Measurements from ENCODE around the gene ACSL6.

The ACSL6 gene

DNA sequence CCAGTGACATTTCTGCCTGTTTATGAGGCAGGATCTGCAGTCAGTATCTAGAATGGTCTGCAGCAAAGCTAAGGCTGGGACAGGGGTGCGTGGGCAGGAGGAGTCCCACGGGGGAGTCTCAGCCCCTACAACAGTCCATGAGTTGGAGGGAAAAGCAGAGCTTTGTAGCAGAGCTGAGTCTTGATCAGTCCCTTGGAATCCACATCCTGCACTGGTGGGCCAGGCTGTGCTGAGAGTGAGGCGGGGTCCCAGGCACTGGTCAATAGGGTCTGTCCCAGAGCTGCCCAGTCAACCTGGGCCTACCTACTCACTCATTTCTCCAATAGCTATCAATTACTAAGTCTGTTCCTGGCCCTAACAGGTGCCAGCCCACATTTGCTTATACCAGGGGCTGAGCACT lies 5.9 kb downstream of the ACSL6 start:
- in situ Hi-C loops (cut with MboI; ENCODE audit: low pct_unique_long_range_greater_than_20kb, low sequenced_read_pairs): loop anchor here (25.0 kb wide), 3 partner anchors 193 to 568 kb away; no protein-coding TSS in a partner anchor
- no peak for DNase-seq

GRCh38 chr5:132003982-132004381 lies 7.5 kb downstream of the ACSL6 start:
- in situ Hi-C loops (cut with MboI; ENCODE audit: low pct_unique_long_range_greater_than_20kb, low sequenced_read_pairs): loop anchor here (25.0 kb wide), 3 partner anchors 192 to 567 kb away; no protein-coding TSS in a partner anchor
- DNase-seq: no peak

GRCh38 chr5:132003170-132003744 lies 8.2 kb downstream of the ACSL6 start:
- DNase-seq: no peak

GRCh38 chr5:132002757-132003156 lies 8.7 kb downstream of the ACSL6 start:
- no peak for DNase-seq
- in situ Hi-C loops (cut with MboI; ENCODE audit: low pct_unique_long_range_greater_than_20kb, low sequenced_read_pairs): loop anchor here (25.0 kb wide), 3 partner anchors 190 to 565 kb away; no protein-coding TSS in a partner anchor

More at GRCh38 chr5:132003170-132003744, 8.2 kb downstream of the ACSL6 start:
- in situ Hi-C loops (cut with MboI; ENCODE audit: low pct_unique_long_range_greater_than_20kb, low sequenced_read_pairs): loop anchor here (25.0 kb wide), 3 partner anchors 191 to 566 kb away; no protein-coding TSS in a partner anchor

GRCh38 chr5:132001647-132002561 lies 9.6 kb downstream of the ACSL6 start:
- no peak for DNase-seq

DNA sequence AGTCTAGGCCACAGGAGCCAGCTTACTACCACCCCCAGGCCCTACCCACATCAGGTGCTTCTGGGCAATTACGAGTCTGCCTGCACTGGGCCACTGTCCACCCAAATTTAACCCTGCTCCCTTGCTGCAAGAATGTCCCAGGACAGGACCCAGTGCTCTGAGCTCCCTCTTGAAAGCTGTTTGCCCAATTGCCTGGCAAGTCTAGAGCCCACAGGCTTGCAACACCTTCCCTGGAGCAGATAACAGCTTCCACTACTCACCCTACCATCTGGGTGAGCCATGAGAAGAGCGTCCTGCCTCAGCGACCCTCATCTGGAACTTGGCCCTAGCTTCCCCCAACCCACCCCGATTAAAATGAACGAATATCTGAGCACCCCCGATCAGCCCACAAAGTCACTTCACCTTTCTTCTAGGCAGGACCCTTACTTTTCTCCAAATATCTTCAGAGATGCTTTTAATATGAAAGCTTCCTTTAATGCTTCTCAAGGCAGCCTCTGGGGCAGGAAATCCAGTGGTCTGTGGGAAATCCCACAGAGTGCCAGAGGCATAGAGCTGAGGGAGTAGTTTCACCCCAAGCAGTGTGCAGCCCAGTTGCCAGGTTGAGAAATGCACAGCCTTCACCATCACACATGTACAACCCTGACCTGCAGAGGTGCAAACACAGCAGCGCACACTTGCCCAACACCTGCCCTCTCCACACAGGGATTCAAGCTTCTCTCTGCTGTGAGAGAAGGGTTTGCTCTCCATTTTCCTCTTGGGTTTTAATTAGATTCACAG lies 10.6 kb downstream of the ACSL6 start:
- DNase-seq: peak; percentile 57
- in situ Hi-C loops (cut with MboI; ENCODE audit: low pct_unique_long_range_greater_than_20kb, low sequenced_read_pairs): loop anchor here (25.0 kb wide), 3 partner anchors 189 to 564 kb away; no protein-coding TSS in a partner anchor

More at GRCh38 chr5:132001647-132002561, 9.6 kb downstream of the ACSL6 start:
- in situ Hi-C loops (cut with MboI; ENCODE audit: low pct_unique_long_range_greater_than_20kb, low sequenced_read_pairs): loop anchor here (25.0 kb wide), 3 partner anchors 190 to 565 kb away; no protein-coding TSS in a partner anchor

DNA sequence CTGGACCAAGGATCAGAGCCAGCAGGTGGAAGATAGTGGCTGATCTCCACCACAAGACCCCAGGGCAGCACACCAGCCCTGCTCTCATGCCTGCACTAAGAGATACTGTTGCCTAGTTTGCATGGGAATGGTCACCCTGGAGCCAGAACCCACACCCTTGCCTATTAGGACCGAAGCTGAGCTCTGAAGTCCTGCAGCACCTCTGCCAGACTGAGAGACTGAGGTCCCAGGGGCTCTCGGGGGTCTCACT lies 11.3 kb downstream of the ACSL6 start:
- DNase-seq: no peak
- in situ Hi-C loops (cut with MboI; ENCODE audit: low pct_unique_long_range_greater_than_20kb, low sequenced_read_pairs): loop anchor here (25.0 kb wide), 3 partner anchors 188 to 563 kb away; no protein-coding TSS in a partner anchor

DNA sequence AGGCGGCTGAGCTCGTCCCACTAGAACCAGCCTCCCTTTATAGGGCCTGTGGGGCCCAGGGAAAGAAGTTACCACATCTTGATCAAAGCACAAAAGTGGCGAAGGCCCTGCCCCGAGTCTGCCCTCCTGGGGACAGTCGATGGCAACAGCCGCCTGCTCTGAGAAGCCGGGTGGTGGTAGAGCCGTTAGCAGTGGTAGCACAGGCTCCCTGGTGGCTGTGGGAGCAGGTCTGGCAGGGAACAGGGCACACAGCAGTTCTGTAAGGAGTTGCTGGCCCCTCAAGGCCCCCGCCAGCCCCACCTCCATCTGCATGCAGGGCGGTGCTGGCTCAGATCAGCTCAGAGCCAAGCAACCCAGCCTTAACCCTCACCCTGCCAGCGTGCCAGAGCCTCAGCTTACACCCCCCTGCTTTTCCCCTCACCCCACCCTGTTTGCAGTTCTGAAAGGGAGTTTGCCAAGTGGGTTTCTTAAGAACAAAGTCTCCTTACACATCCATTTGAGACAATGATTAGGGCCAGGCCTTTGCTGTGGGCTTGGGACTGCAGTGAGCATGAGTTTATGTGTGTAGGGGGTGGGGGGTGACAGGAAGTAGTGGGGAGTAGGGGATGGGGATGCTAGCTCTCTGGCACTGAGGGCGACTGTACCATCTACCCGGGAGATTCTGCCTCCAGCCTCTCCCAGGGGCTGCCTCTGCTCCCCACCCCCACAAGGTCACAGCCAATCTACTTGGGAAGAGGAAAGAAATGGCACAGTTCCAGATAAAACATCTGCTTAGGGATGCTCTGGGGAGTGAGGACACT lies 11.8 kb downstream of the ACSL6 start:
- in situ Hi-C loops (cut with MboI; ENCODE audit: low pct_unique_long_range_greater_than_20kb, low sequenced_read_pairs): loop anchor here (25.0 kb wide), 3 partner anchors 187 to 562 kb away; no protein-coding TSS in a partner anchor
- DNase-seq: no peak

GRCh38 chr5:131999041-131999440 lies 12.4 kb downstream of the ACSL6 start:
- no peak for DNase-seq
- in situ Hi-C loops (cut with MboI; ENCODE audit: low pct_unique_long_range_greater_than_20kb, low sequenced_read_pairs): no loop called here

- in situ Hi-C loops (cut with MboI; ENCODE audit: low pct_unique_long_range_greater_than_20kb, low sequenced_read_pairs): no loop called here
- no peak for DNase-seq
Observed at GRCh38 chr5:131998431-131999040, 12.9 kb downstream of the ACSL6 start.

DNA sequence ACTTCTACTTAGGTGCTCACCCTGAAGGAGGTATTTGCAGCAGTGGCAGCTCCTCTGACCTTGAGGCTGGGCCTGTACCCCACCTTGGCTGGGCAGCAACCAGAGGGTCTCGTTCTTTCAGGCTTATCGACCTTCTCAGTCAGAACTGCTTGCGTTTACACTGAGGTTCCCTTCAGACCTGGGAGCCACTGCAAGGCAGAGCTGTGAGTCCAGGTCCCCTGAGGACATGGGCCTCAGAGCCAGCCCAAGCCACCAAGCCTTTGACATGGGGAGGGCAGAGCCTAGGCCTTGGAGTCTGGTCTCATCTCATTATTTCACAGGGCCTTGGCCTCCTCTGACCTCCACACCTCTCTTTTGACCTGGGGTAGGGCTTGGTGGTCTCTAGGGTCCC lies 13.7 kb downstream of the ACSL6 start:
- in situ Hi-C loops (cut with MboI; ENCODE audit: low pct_unique_long_range_greater_than_20kb, low sequenced_read_pairs): no loop called here
- DNase-seq: no peak

DNA sequence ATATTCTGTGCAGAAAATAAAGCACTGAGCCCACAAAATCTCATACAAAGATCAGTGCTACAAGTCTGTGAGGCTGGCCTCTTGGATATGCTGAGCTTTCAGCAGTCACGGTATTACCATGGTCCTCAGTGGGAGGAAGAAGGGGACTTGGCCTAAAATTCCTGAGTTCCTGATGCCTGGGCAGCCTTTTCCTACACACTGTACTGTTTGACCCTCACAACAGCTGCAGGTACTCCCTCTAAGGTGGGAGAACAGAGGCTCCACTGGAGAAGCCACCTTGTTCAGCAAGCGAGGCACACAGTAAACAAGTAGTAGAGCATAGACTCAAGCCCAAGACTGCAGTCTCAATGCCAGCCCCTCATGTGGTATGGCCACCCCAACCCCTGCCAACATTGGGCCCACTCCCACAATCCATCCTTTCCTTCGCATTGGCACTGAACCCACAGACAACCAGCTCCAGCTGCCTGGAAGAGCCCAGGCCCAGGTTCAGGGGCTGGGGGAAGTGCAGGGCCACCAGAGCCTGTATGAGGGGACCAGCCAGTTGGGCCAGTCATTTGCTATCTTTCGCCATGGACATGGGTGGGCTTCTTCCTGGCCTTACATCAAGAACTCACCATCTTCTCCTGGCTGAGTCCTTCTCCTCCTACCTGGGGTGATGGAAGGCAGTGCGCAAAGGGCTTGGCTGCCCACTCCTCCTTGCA lies 14.3 kb downstream of the ACSL6 start:
- in situ Hi-C loops (cut with MboI; ENCODE audit: low pct_unique_long_range_greater_than_20kb, low sequenced_read_pairs): no loop called here
- DNase-seq: no peak

GRCh38 chr5:131996210-131997025 lies 15.0 kb downstream of the ACSL6 start:
- peak; percentile 68 for DNase-seq
- in situ Hi-C loops (cut with MboI; ENCODE audit: low pct_unique_long_range_greater_than_20kb, low sequenced_read_pairs): no loop called here

DNA sequence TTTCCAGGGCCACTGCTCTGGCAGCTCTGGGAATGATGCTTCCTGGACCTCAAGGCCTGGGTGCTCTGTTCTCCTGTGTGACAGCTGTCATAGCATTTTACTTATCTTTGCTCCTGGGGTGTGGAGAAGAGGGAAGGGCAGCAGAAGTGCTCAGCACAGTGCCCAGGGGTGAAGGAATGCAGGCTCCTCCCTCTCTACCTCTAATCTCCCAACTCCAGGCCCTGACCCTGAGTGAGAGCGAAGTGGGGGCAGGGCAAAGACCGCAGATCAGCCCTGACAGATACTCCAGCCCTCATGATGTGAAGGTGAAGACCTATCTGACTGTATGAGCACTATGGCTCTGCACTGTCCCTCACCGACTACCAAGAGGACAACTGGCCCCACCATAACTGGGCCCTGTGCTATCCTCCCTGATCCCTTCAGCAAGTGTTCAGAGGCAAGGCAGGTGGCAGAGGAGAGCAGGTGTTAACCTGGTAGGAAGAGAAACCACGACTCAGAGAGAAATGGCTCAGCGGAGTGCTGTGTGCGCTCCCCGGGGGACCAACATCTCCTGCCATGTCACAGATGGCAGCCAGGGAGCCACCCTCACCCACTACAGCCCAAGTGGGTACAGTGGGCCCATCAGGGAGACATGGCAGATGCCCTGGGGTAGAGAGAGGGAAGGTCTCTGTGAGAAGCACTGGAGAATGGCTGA lies 16.8 kb downstream of the ACSL6 start:
- DNase-seq: no peak
- in situ Hi-C loops (cut with MboI; ENCODE audit: low pct_unique_long_range_greater_than_20kb, low sequenced_read_pairs): no loop called here

DNA sequence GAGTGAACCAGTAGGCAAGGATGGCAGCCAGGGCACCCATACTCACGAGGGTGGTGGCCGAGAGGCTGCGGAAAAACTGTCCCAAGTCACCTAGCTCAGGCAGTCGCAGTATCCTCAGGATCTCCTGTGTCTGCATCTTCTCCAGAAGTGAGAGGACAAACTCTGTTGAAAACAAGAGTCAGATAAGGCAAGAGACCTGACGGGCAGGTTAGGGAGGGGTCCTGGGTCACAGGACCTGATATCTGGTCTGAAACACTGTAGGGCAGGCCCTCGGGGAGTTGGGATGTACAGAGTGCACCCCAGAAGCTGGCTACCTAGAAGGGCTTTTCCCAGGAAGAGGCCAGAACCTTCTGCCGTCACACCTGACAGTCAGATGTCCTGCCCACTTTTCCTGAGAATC lies 17.4 kb downstream of the ACSL6 start:
- in situ Hi-C loops (cut with MboI; ENCODE audit: low pct_unique_long_range_greater_than_20kb, low sequenced_read_pairs): no loop called here
- DNase-seq: no peak

GRCh38 chr5:131993676-131994075 lies 17.8 kb downstream of the ACSL6 start:
- in situ Hi-C loops (cut with MboI; ENCODE audit: low pct_unique_long_range_greater_than_20kb, low sequenced_read_pairs): no loop called here
- no peak for DNase-seq
